Measurements from ENCODE around the gene MSH5. TPM values are rescaled to one million over a fixed set of nuclear protein-coding genes. Genes with fewer than 3 reads are reported as not detected.
A peak's percentile ranks its signal among the peaks of the same experiment; 100 is the strongest.
"Not testable (repeated sequence)": the region's sequence is repeated elsewhere in the genome, so short reads cannot be mapped to it uniquely, and the experiment has no call there.

MSH5 gene
- total RNA-seq (2014; rRNA removed; shearing (Covaris generic)): 14.1 and 17.8 TPM in 2 replicates

- DNase-seq (ENCODE audit: low read depth): peak; percentile 100
Observed at GRCh38 chr6:31739639-31740396, at the start of gene MSH5. Gene MSH5 (plus strand): TSS chr6:31740005. CDS start chr6:31740467, 462 bp downstream.

GRCh38 chr6:31690231-31691077 lies 49.4 kb upstream of the MSH5 start:
- no peak for DNase-seq (ENCODE audit: low read depth)

- no peak for DNase-seq (ENCODE audit: low read depth)
Observed at GRCh38 chr6:31691078-31691463, 48.7 kb upstream of the MSH5 start.

- no peak for DNase-seq (ENCODE audit: low read depth)
Observed at GRCh38 chr6:31691564-31692108, 48.2 kb upstream of the MSH5 start.

- no peak for DNase-seq (ENCODE audit: low read depth)
Observed at GRCh38 chr6:31692353-31692752, 47.5 kb upstream of the MSH5 start.

- no peak for DNase-seq (ENCODE audit: low read depth)
Observed at GRCh38 chr6:31692886-31693285, 46.9 kb upstream of the MSH5 start.

- DNase-seq (ENCODE audit: low read depth): no peak
Observed at GRCh38 chr6:31693535-31693934, 46.3 kb upstream of the MSH5 start.

- no peak for DNase-seq (ENCODE audit: low read depth)
Observed at GRCh38 chr6:31697555-31697954, 42.2 kb upstream of the MSH5 start.

GRCh38 chr6:31700740-31701401 lies 38.9 kb upstream of the MSH5 start:
- DNase-seq (ENCODE audit: low read depth): no peak

- DNase-seq (ENCODE audit: low read depth): peak; percentile 33
Observed at GRCh38 chr6:31701666-31702404, 38.0 kb upstream of the MSH5 start.

- DNase-seq (ENCODE audit: low read depth): no peak
Observed at GRCh38 chr6:31702405-31702818, 37.4 kb upstream of the MSH5 start.

- DNase-seq (ENCODE audit: low read depth): peak; percentile 98
Observed at GRCh38 chr6:31702819-31703716, 36.7 kb upstream of the MSH5 start, which contains the start of gene ABHD16A. Gene ABHD16A (minus strand): TSS chr6:31703324. CDS start chr6:31703281, 43 bp downstream.

- no peak for DNase-seq (ENCODE audit: low read depth)
Observed at GRCh38 chr6:31705931-31706330, 33.9 kb upstream of the MSH5 start.

- no peak for DNase-seq (ENCODE audit: low read depth)
Observed at GRCh38 chr6:31706599-31706998, 33.2 kb upstream of the MSH5 start, which contains the start of gene LY6G6F. Gene LY6G6F (plus strand): TSS chr6:31706866. CDS start chr6:31706907, 41 bp downstream.

GRCh38 chr6:31707701-31708100 lies 32.1 kb upstream of the MSH5 start:
- no peak for DNase-seq (ENCODE audit: low read depth)

GRCh38 chr6:31708224-31708623 lies 31.6 kb upstream of the MSH5 start:
- no peak for DNase-seq (ENCODE audit: low read depth)

GRCh38 chr6:31709157-31709556 lies 30.6 kb upstream of the MSH5 start:
- DNase-seq (ENCODE audit: low read depth): not testable (repeated sequence)

- no peak for DNase-seq (ENCODE audit: low read depth)
Observed at GRCh38 chr6:31710523-31711219, 29.1 kb upstream of the MSH5 start.

- DNase-seq (ENCODE audit: low read depth): no peak
Observed at GRCh38 chr6:31711233-31711632, 28.6 kb upstream of the MSH5 start.
